IMR-90 (cell line): ENCODE data around the gene WLS. TPM values are rescaled to one million over a fixed set of nuclear protein-coding genes. Genes with fewer than 3 reads are reported as not detected.

Source experiments
- ATAC-seq: fragments of 200-7000 bp; cut with Tn5 transposase; 2 replicates; pipeline ENCODE4 v1.9.1; 2020; ENCODE audit warnings: low read depth, mild to moderate bottlenecking, moderate library complexity
- BruUV-seq: library from RNA; stranded (reverse); fragments of 400-500 nt; replicated peaks from 2 replicates; lab custom pipeline; 2021; lab: Mats Ljungman, UMichigan
- CTCF ChIA-PET: fragments of 300-600 bp; formaldehyde crosslinking; extraction: SDS; loops from one replicate; lab custom pipeline; 2021; ENCODE audit warnings: antibody characterized with exemption; lab: Yijun Ruan, JAX
- POLR2A ChIA-PET: fragments of 300-600 bp; sonication (Branson Sonifier 250); formaldehyde crosslinking; loops from one replicate; lab custom pipeline; 2022; ENCODE audit warnings: antibody characterized with exemption; ENCODE audit not compliant: unreplicated experiment; lab: Charles Lee
- DNase-seq: peaks from one replicate; pipeline ENCODE4 v3.0.0; 2013
- H2AFZ ChIP-seq: replicated peaks from 2 replicates; pipeline ENCODE3; 2013; ENCODE audit warnings: low read length, mild to moderate bottlenecking; ENCODE audit not compliant: poor library complexity
- H2AK5ac ChIP-seq: 2 replicates; pipeline ENCODE4 v1.6.1; 2013; ENCODE audit warnings: low read depth, low read length, inconsistent platforms
- H2AK9ac ChIP-seq: replicated peaks from 2 replicates; pipeline ENCODE3; 2013; ENCODE audit warnings: mild to moderate bottlenecking, low read depth, low read length, moderate library complexity; ENCODE audit not compliant: poor library complexity
- H2BK120ac ChIP-seq: 2 replicates; pipeline ENCODE4 v1.6.1; 2013; ENCODE audit warnings: low read depth, low read length, inconsistent platforms
- H2BK15ac ChIP-seq: 3 replicates; pipeline ENCODE4 v1.6.1; 2013; ENCODE audit warnings: low read depth, low read length, inconsistent platforms
- H2BK20ac ChIP-seq: 2 replicates; pipeline ENCODE4 v1.6.1; 2013; ENCODE audit warnings: low read depth, mild to moderate bottlenecking, inconsistent platforms, low read length, moderate library complexity
- H2BK5ac ChIP-seq: 2 replicates; pipeline ENCODE4 v1.6.1; 2013; ENCODE audit warnings: mild to moderate bottlenecking, low read depth, low read length, inconsistent platforms; ENCODE audit not compliant: poor library complexity, severe bottlenecking
- H3K14ac ChIP-seq: replicated peaks from 2 replicates; pipeline ENCODE4 v1.6.1; 2013; ENCODE audit warnings: low read depth, low read length, inconsistent platforms
- H3K18ac ChIP-seq: 2 replicates; pipeline ENCODE4 v1.6.1; 2013; ENCODE audit warnings: low read depth, low read length, control low read depth
- H3K23ac ChIP-seq: 2 replicates; pipeline ENCODE4 v1.6.1; 2013; ENCODE audit warnings: low read depth, low read length, inconsistent platforms
- H3K27ac ChIP-seq: 2 replicates; pipeline ENCODE4 v1.5.1; 2013; ENCODE audit warnings: mild to moderate bottlenecking, control low read depth, low read length; ENCODE audit not compliant: insufficient read depth
- H3K27me3 ChIP-seq: 2 replicates; pipeline ENCODE4 v1.6.1; 2013; ENCODE audit warnings: low read length; ENCODE audit not compliant: control insufficient read depth, insufficient read depth
- H3K36me3 ChIP-seq: 2 replicates; pipeline ENCODE4 v1.6.1; 2013; ENCODE audit warnings: low read length, mixed read lengths; ENCODE audit not compliant: control insufficient read depth, insufficient read depth
- H3K4ac ChIP-seq: 2 replicates; pipeline ENCODE4 v1.6.1; 2013; ENCODE audit warnings: low read depth, low read length, inconsistent platforms
- H3K4me1 ChIP-seq: 2 replicates; pipeline ENCODE4 v1.6.1; 2013; ENCODE audit warnings: low read length, mixed read lengths; ENCODE audit not compliant: control insufficient read depth, insufficient read depth
- H3K4me2 ChIP-seq: 2 replicates; pipeline ENCODE4 v1.6.1; 2013; ENCODE audit warnings: low read depth, mild to moderate bottlenecking, control low read depth, low read length, moderate library complexity
- H3K4me3 ChIP-seq: 2 replicates; pipeline ENCODE4 v1.5.1; 2013; ENCODE audit warnings: low read depth, mild to moderate bottlenecking, control low read depth, low read length, moderate library complexity; ENCODE audit not compliant: insufficient read depth
- H3K56ac ChIP-seq: 2 replicates; pipeline ENCODE4 v1.6.1; 2013; ENCODE audit warnings: low read length, inconsistent platforms; ENCODE audit not compliant: insufficient read depth; ENCODE audit errors: extremely low read depth
- H3K79me1 ChIP-seq, 2 experiments: 2 replicates each; pipeline ENCODE4 v1.6.1; 2013; ENCODE audit warnings: low read length in 2 of 2, inconsistent platforms in 1 of 2, low read depth in 1 of 2
- H3K9ac ChIP-seq: 2 replicates; pipeline ENCODE4 v1.6.1; 2013; ENCODE audit warnings: low read depth, low read length, control low read depth
- H3K9me1 ChIP-seq: 2 replicates; pipeline ENCODE4 v1.6.1; 2013; ENCODE audit warnings: low read length, inconsistent platforms; ENCODE audit not compliant: insufficient read depth
- H3K9me3 ChIP-seq: 2 replicates; pipeline ENCODE4 v1.6.1; 2013; ENCODE audit warnings: low read length; ENCODE audit not compliant: control insufficient read depth, insufficient read depth
- H4K20me1 ChIP-seq: 2 replicates; pipeline ENCODE4 v1.6.1; 2013; ENCODE audit warnings: low read length, inconsistent platforms; ENCODE audit not compliant: insufficient read depth
- H4K5ac ChIP-seq: 2 replicates; pipeline ENCODE4 v1.6.1; 2013; ENCODE audit warnings: mild to moderate bottlenecking, low read depth, low read length, control low read depth
- H4K8ac ChIP-seq, 2 experiments: 2 replicates each; pipeline ENCODE4 v1.6.1; 2013; ENCODE audit warnings: low read depth in 2 of 2, low read length in 2 of 2, control low read depth in 1 of 2, inconsistent platforms in 1 of 2
- H4K91ac ChIP-seq: 2 replicates; pipeline ENCODE4 v1.6.1; 2013; ENCODE audit warnings: low read depth, low read length, inconsistent platforms; ENCODE audit not compliant: insufficient read depth
- BHLHE40 ChIP-seq: fragments of 150-350 bp; IDR thresholded peaks from 2 replicates; pipeline ENCODE4 v1.6.1; 2016; ENCODE audit warnings: mild to moderate bottlenecking, low read depth, low read length
- SMC3 ChIP-seq: fragments of 150-350 bp; IDR thresholded peaks from 2 replicates; pipeline ENCODE4 v1.6.1; 2016; ENCODE audit warnings: low read depth, mild to moderate bottlenecking, antibody characterized with exemption, low read length, moderate library complexity
- WGBS, 2 experiments: methylation state at CpG; one replicate each; pipeline versions ENCODE4 v1.1.5 to v1.1.7; 2013; ENCODE audit warnings: missing lambda C conversion rate in 2 of 2; ENCODE audit not compliant: insufficient read length in 1 of 2; ENCODE audit errors: extremely low coverage in 2 of 2; 5-methylcytosine and 5-hydroxymethylcytosine counted together
- dilution Hi-C: fragments of 300-500 bp; cut with HindIII; formaldehyde crosslinking; loops from one replicate; pipeline ENCODE4 v1.14.3; 2018; ENCODE audit warnings: low sequenced_read_pairs; ENCODE audit not compliant: unreplicated experiment
- in situ Hi-C: fragments of 300-500 bp; cut with MboI; formaldehyde crosslinking; loops from 3 replicates; pipeline ENCODE4 v1.14.3; 2019; ENCODE audit warnings: low sequenced_read_pairs, inconsistent platforms, mixed read lengths
- intact Hi-C: fragments of 100-400 bp; cut with micrococcal nuclease; formaldehyde crosslinking; loops from 2 replicates; pipeline ENCODE4 v1.10.0; 2022
- polyA plus RNA-seq, 3 experiments: library from polyadenylated mRNA; depleted of rRNA; stranded (reverse); fragments of >200 nt; gene quantifications; 2 replicates each; pipeline ENCODE4 v1.2.3, GENCODE V29; 2012; ENCODE audit warnings: low replicate concordance in 1 of 3
- total RNA-seq: library from RNA; depleted of rRNA; stranded (reverse); fragments of >200 nt; gene quantifications from 2 replicates; pipeline ENCODE4 v1.2.3, GENCODE V29; 2012
- TF ChIP-seq, protein P1 (sequence below): fragments of 150-350 bp; IDR thresholded peaks from 2 replicates; pipeline ENCODE4 v1.6.1; 2017; ENCODE audit warnings: mild to moderate bottlenecking, antibody characterized with exemption, low read length, low read depth
- TF ChIP-seq, protein P2 (sequence below): fragments of 150-350 bp; IDR thresholded peaks from 2 replicates; pipeline ENCODE4 v1.6.1; 2016; ENCODE audit warnings: low read depth, mild to moderate bottlenecking, low read length, moderate library complexity, borderline replicate concordance

Gene WLS
- total and polyA plus RNA-seq, 2 of the 4 experiments (the other 2 are of a cell fraction): 152 to 157 TPM

DNA sequence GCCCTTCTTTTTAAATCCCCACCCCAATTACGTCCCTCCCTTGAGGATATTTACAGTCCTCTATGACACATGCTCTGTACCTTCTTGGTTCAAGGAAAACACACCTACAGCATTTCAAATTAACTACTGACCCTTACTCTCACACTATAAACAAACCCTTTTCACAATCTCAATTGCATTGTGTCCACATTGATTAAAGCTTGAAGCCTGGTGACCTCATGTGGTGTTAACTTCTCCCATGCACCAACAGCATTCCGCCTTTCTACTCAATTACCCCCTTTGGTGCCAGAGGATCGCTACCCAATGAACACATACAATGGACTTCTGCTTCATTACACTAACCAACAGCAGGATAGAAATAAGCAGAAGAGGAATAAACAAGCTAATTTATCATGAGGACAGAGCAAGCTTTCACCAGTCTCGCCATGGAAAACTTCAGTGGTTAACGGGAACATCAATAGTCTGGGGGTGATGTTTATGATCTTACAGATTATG, 15.2 kb downstream of the WLS start:
- no peak overlapping the region; the same call in 1 of the 2 replicates for H3K18ac ChIP-seq
- no peaks in the 10 kb centered on the region for H3K9me3 ChIP-seq
- H3K36me3 ChIP-seq: no peaks in the 10 kb centered on the region; the same call in 1 of the 2 replicates
- no peak overlapping the region for H2BK15ac ChIP-seq
- no peak overlapping the region for H3K14ac ChIP-seq
- no peak overlapping the region for H4K8ac ChIP-seq
- POLR2A ChIA-PET: no interaction called here
- whole genome bisulfite sequencing, 2 experiments: no CpG with 5 or more reads among the region's 5 CpGs
- no peak for ATAC-seq
- no peak overlapping the region for H3K4me2 ChIP-seq
- H4K20me1 ChIP-seq: peaks cover 52% of the 10 kb centered on the region
- no peak overlapping the region for H3K27ac ChIP-seq
- no peak overlapping the region for H2BK120ac ChIP-seq
- peaks cover 27% of the 10 kb centered on the region for H3K4me1 ChIP-seq
- H3K9me1 ChIP-seq: peaks cover 17% of the 10 kb centered on the region
- H3K9ac ChIP-seq: no peak overlapping the region
- TF ChIP-seq SMC3 (no peak), BHLHE40 (no peak)
- TF ChIP-seq, protein P1, sequence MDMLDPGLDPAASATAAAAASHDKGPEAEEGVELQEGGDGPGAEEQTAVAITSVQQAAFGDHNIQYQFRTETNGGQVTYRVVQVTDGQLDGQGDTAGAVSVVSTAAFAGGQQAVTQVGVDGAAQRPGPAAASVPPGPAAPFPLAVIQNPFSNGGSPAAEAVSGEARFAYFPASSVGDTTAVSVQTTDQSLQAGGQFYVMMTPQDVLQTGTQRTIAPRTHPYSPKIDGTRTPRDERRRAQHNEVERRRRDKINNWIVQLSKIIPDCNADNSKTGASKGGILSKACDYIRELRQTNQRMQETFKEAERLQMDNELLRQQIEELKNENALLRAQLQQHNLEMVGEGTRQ: no peak
- TF ChIP-seq, protein P2, sequence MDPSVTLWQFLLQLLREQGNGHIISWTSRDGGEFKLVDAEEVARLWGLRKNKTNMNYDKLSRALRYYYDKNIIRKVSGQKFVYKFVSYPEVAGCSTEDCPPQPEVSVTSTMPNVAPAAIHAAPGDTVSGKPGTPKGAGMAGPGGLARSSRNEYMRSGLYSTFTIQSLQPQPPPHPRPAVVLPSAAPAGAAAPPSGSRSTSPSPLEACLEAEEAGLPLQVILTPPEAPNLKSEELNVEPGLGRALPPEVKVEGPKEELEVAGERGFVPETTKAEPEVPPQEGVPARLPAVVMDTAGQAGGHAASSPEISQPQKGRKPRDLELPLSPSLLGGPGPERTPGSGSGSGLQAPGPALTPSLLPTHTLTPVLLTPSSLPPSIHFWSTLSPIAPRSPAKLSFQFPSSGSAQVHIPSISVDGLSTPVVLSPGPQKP: no peak
- no peak overlapping the region for H3K4me3 ChIP-seq
- no peak overlapping the region for H2AK9ac ChIP-seq
- BruUV-seq: no TSS peak
- CTCF ChIA-PET: no interaction called here
- no peak overlapping the region for H3K56ac ChIP-seq
- no peak overlapping the region for H4K91ac ChIP-seq
- no peak overlapping the region for H2AFZ ChIP-seq
- H2BK5ac ChIP-seq: no peak overlapping the region
- in situ Hi-C loops: no loop called here
- intact Hi-C loops: no loop called here
- no peaks in the 10 kb centered on the region for H3K27me3 ChIP-seq
- H3K79me1 ChIP-seq: peaks cover 26 to 60% of the 10 kb centered on the region in 2 experiments
- dilution Hi-C loops: no loop called here
- no peak overlapping the region for H2AK5ac ChIP-seq
- no peak for DNase-seq
- H3K23ac ChIP-seq: no peak overlapping the region
- H2BK20ac ChIP-seq: no peak overlapping the region
- H4K5ac ChIP-seq: no peak overlapping the region
- H3K4ac ChIP-seq: no peak overlapping the region
